NCI-H345 treated with DMSO at 0.1 percent for 48 hours (cell line): ENCODE results near the gene B3GALNT2.

Experiments used
- DNase-seq: peaks from one replicate; lab custom pipeline; 2025; ENCODE audit not compliant: unreplicated experiment; lab: John Stamatoyannopoulos, UW

B3GALNT2 gene

DNA sequence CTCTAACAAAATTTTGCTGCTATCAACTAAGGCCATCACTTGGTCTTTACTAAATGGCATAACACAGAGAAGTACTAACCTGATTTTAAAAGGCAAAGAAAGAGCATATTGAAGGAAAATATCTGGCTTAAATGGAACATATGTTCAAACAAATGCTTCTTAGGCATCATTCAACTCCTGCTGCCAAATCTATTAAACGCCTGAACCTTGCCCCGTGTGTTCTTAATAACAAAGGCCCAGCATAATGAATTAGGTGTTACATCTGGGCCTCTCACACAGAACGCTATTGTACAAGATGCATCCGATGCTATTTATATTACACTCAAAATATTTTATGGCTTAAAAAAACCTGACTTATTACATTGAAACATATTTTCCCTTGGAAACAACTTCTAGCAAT is 48.4 kb downstream of the B3GALNT2 start:
- DNase-seq: no peak

DNA sequence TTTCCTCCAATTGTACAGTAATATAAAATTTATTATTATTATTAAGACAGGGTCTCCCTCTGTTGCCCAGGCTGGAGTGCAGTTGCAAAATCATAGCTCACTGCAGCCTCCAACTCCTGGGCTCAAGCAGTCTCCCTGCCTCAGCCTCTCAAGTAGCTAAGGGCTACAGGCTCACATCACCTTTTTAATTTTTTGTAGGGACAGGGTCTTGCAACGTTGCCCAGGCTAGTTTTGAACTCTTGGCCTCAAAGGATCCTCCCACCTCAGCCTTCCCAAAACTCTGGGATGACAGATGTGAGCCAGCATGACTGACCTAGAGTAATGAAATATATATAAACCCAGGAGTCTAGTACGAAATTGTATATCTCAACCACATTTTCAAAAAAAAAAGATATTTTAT is 49.2 kb downstream of the B3GALNT2 start:
- DNase-seq: no peak

- DNase-seq: no peak
These were observed 50.2 kb downstream of the B3GALNT2 start for GRCh38 chr1:235454021-235454420.

DNA sequence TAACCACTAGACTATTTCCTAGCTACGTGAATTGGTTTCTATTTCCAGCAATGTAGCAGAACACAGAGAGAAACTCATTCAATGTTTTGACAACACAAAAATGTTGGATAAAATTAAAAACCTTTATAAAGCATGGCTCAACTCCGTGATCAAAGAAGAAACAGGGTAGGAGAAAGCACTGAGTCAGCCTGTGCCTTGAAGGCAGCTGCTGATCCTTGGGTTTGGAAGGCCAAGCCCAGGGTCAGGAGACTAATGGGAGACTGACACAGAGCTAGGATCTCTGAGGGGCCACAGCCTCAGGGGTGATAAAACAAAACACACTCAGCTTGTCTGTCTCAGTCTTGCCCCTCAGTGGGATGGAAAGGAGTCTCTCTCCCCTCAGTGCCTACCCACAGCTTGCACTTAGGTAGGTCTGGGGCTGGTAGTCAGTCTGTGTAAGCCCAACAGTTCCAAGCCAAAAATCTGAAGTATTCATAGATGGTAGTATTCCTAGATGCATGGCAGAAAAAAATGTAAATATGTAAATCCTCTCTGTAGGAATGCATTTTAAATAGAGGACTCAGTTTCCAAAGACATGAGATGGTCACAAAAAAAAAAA is 53.3 kb downstream of the B3GALNT2 start:
- DNase-seq: no peak

- DNase-seq: no peak
These were observed 53.8 kb downstream of the B3GALNT2 start for GRCh38 chr1:235450433-235450832.

DNA sequence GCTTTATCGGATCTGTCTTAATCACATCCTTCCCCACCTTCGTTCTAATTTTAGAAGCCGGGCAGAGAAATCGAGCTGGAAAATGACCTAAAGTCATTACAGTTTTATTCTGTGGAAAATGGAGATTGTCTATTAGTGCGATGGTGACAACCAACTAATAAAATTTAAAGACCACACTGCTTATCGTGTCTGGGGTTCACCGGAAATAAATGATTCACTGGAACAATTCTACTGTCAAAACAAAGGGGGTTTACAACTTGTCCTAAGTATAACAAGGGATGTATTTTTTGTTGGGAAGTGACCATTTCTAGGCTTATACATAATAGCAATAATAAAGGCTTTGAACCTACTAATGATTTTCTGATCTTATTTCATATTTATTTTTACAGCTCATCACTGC is 55.6 kb downstream of the B3GALNT2 start:
- DNase-seq: no peak

DNA sequence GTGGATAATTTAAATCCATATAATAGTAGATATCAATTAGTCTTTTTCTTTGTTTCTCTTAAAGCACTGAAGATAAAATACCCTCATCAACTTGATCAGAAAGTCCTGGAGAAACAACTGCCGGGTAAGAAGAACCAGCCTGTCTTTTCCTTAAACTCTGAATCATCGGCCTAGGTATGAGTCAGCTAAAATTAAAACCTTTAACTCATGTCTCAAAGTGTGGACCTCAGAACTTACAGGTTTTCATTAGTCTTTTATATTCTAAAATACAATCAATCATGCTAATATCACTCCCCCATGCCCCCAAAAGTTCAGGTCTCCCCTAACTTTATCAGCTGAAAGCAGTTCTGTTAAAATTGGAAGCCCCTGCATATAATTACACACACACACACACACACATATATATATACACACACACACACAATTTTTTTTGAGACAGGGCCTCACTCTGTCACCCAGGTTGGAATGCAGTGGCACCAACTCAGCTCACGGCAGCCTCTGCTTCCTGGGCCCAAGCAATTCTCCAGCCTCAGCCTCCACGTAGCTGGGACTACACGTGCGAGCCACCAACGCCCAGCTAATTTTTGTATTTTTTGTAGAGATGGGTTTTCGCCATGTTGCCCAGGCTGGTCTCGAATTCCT is 61.3 kb downstream of the B3GALNT2 start:
- DNase-seq: no peak

GRCh38 chr1:235441159-235441685 is 63.0 kb downstream of the B3GALNT2 start:
- no peak for DNase-seq

DNA sequence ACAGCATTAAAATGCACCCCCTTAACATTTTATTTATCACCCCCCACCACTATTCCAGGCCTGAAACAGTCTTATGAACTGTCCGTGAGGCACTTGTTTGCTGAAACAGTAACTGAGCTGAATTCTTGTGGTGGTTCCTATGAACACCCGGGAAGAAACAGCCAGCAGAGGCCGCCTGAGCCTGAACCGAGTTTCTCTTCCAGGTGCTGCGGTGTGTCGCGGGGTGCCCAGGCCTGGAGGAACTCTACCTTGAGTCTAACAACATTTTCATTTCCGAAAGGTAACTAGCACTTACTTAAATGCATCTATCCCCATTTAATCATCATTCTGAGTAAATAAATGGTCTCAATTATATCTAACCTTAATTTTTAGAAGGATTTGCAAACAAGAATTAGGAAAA is 70.3 kb downstream of the B3GALNT2 start:
- no peak for DNase-seq

DNA sequence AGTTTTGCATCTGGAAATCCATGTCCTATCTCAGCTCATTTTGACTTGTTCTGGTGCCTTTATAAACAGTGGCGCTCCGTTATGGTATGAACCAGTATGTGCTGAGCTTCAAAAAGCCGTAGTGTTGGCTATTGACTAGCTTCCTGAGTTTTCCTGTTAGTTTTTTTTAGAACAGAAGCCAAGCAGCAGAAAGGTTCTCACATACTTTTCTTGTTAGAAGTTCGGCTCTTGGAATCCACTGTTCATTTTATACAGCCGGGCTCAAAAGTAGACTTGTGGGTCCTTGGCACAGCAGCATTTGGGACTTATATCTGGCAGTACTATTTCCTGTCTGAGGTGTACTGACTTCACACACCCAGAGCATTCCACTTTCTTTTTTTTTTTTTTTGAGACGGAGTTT is 73.3 kb downstream of the B3GALNT2 start:
- DNase-seq: no peak

DNA sequence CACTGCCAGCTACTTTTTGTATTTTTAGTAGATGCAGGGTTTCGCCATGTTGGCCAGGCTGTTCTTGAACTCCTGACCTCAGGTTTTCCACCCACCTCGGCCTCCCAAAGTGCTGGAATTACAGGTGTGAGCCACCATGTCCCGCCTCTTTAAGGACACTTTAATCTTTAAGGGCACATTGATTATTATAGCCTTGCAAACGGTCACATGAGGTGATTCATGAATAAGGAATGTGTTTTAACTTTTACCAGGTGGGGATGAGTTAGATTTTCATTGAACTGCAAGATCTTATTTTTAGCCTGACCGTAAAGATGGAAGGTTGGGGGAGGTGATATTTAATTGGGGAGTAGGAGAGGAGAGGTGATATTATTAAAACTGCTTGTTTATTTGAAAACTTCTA is 75.1 kb downstream of the B3GALNT2 start:
- no peak for DNase-seq

- DNase-seq: no peak
These were observed 76.8 kb downstream of the B3GALNT2 start for GRCh38 chr1:235427447-235427846.

GRCh38 chr1:235426680-235427079 is 77.6 kb downstream of the B3GALNT2 start:
- DNase-seq: no peak

DNA sequence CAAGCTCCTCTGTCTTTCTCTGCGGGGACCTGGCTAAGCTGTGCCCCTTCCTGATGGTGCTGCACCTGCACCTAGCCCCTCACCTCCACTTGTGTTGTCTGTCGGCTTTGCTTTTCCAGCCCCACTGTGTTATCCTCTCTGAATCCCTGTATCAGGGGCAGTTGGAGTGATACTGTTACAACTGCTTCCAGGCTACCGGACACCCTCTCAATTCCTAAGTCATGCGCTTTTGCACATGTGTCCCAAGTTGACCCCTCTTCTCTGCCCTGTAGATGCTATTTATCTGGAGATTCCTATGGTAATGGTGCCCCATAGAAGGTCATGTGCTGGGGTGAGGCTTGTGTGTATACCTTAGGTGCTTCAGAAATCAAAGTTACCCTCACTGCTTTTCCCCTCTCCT is 78.1 kb downstream of the B3GALNT2 start:
- no peak for DNase-seq

GRCh38 chr1:235425357-235425756 is 78.9 kb downstream of the B3GALNT2 start:
- no peak for DNase-seq

DNA sequence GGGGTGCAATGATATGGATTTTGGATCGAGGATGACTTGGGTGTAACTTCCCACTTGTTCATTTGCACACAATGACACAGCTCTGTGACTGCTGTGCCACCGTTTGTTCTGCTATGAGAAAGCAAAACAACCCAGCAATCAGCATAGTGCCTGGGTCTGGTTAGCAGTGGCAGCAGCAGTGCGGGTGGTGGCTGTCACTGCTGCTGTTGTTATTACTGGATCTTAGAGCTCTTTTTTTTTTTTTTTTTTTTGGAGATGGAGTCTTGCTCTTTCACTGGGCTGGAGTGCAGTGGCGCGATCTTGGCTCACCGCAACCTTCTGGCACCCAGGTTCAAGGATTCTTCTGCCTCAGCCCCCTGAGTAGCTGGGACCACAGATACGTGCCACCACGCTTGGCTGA is 80.2 kb downstream of the B3GALNT2 start:
- no peak for DNase-seq

DNA sequence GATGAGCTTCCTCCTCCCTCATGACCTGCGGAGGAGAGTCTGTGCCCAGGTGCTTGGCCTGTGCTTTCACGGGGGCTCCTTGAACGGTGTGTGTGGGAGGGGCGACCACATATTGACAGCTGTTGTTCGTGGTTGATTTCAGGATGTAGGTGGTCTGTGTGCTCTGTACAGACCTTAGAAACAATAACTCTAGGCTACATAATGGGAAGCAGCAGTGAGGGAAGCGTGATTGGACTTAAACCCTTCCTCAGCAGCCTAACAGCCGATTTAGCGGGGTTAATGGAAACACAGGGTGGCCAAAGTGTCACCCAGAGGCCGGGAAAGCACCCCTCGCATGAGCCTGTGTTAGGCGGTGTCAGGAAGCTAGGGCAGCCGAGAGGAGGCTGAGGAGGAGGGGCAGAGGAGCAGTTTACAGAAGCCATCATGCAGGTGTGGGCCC is 81.0 kb downstream of the B3GALNT2 start:
- no peak for DNase-seq

- DNase-seq: no peak
These were observed 82.5 kb downstream of the B3GALNT2 start for GRCh38 chr1:235421751-235422150.

- DNase-seq: peak; percentile 22
These were observed 87.1 kb downstream of the B3GALNT2 start for GRCh38 chr1:235417086-235417697.

DNA sequence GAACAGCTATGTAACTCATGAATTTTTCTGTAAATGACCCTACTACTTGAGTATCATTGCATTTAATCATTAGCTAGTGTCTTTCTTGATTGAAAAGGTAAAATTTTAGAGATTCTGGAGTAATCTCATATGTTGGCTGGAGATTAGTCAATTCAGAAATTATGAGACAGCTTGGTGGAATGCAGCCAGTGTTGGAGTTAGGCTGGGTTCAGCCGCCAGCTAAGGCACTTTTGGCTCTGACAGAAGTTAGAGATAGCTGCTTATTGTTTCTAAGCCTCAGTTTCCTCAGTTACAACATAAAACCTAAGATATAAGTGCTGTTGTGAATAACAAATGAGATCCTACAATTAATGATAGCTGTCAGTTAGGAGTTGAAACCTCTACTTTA is 87.6 kb downstream of the B3GALNT2 start:
- no peak for DNase-seq

GRCh38 chr1:235415008-235415904 is 89.0 kb downstream of the B3GALNT2 start:
- peak; percentile 50 for DNase-seq
